ENCODE results near the gene MICU1.
"Not testable (repeated sequence)": the region's sequence is repeated elsewhere in the genome, so short reads cannot be mapped to it uniquely, and the experiment has no call there.

Gene MICU1

DNA sequence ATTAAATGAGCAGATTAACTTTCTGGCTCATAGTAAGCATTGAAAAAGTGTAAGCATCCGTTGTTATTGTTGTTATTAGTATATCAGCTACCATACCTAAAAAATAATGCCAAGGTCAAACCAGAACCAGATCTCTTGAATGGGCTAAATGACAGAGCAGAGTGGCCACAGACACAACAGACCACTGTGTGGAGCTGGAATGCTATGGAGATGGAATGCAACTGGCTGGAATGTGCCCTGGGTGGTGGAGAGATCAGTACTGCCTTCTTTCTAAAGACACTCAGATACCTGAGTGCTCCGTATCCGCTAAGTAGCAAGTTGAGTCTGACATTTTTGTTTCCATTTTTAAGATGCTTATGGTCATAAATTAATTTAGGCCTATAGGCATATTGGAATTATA lies 250.7 kb downstream of the MICU1 start:
- DNase-seq: no peak

DNA sequence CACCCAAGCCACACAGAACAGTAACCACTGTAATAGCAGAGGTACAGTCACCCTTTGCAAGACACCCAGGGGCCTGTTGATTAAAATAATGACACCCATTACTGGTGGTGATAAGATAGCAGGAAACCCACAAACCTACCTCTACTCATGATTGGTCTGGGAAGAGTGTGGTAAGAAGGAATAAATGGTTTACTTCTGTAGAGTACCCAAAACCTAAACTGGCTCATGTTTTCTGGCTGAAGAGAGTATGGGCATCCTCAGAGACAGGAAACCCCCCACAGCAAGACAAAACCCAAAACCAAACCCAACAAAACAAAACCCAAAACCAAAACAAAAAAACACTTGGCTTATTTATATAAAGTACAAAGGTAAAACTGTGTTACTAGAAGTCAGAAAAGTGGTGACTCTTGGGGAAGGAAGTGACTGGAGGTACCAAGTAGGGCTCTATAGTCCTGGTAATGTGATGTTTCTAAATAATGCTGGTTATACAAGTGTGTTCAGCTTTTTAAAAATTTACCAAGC lies 255.6 kb downstream of the MICU1 start:
- no peak for DNase-seq

DNA sequence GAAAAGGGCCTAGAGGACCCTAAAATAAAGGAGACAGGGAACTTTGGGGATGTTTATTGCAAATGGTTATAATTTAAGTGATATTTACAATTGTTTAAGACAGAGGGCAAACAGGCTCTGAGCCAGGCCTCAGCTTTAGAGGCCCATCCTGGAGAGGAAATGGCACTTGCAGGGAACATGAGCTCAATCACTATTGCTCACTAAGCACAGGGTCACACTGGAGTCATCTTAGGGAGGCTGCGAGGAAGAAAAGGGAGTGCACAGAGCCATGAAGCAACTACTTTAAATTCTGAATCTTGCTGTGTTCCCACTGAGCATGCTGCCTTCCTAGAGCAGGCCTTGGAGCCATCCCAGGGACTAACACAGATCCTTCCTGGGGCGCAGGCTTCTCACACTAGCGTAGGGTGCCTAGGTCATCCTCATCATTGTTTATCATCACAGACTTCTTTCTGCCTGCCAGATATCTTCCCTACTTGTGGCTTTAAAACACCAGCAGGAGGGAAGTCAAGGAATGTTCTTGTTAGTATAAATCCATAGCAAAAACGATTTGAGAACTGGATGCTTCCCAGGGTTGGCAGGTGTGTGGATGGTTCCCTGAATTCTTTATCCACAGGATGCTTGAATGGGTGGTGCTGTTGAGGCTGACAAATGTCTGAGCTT lies 258.4 kb downstream of the MICU1 start:
- DNase-seq: no peak

- DNase-seq: no peak
Measured at GRCh38 chr10:72365106-72365895, 260.6 kb downstream of the MICU1 start.

- peak; percentile 92 for DNase-seq
Measured at GRCh38 chr10:72364239-72364777, 261.6 kb downstream of the MICU1 start.

DNA sequence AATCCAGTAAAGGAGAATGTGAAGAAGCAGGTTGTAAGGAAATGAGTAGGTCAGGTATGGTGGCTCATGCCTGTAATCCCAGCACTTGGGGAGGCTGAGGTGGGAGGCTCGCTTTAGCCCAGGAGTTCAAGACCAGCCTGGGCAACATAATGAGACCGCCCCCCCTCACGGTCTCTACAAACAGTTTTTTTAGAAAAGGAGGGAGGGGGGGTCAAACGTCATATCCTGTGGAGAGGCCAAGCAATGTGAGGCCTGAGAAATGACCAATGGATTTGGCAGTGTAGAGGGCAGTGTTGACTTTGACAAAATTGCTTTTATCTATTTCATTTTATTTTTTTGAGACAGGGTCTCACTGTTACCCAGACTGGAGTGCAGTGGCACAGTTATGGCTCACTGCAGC lies 268.9 kb downstream of the MICU1 start:
- DNase-seq: no peak

DNA sequence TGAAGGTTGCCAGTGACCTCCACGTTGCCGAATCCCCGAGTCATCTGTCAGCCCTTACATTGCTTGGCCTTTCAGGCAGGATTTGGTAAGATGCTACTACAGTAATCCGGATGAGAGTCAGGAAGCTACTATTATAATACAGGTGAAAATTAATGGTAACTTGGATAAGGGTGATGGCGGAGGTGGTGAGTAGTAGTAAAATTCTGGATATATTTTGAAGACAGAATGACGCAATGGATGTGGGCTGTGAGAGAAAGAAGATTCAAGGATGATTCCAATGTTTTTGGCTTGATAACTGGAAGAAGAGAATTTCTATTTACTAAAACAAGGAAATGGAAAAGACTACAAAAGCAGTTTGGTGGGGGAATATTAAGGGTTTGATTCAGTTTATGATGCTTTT lies 269.8 kb downstream of the MICU1 start:
- DNase-seq: no peak

DNA sequence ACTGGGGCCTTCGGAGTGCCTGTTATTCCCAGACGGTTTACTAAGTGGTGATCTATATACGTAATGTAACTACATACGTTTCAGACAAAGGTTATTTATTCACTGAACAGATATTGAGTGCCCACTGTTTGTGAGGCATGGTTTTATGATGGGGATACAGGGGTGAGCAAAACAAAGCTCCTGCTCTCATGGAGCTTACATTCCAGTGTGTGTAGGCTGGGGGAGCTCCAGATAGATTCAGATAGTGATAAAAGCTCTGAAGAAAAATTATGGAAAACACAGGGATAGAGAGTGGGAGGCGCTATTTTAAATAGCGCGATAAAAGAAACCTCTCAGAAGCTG lies 270.7 kb downstream of the MICU1 start:
- DNase-seq: no peak

GRCh38 chr10:72354356-72355213 lies 271.3 kb downstream of the MICU1 start, which contains the start of gene DNAJB12:
Gene DNAJB12, minus strand, starts transcription at chr10:72354919. Its CDS starts 22 bp downstream, at chr10:72354897.
- peak; percentile 86 for DNase-seq

- DNase-seq: no peak
Measured at GRCh38 chr10:72353965-72354355, 271.9 kb downstream of the MICU1 start.

GRCh38 chr10:72353028-72353964 lies 272.6 kb downstream of the MICU1 start:
- DNase-seq: peak; percentile 23

DNA sequence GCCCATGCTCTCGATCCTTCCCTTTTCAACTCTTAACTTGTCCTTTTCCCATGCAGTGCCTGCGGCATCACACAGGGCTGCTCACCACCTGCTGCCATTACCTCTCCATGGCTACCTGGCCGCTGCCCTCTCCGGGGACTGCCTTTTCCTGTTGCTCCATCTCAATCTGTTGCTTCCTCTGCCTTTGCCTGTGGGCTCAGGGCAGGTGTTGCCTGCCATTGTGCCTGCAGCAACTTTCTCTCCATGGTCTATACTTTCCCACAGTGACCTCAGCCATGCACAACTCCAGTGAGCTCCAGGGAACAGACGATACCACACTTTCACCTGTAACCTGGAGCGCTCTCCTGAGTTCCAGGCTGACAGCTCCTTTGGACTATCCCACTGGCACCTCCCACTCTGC lies 274.4 kb downstream of the MICU1 start:
- no peak for DNase-seq

DNA sequence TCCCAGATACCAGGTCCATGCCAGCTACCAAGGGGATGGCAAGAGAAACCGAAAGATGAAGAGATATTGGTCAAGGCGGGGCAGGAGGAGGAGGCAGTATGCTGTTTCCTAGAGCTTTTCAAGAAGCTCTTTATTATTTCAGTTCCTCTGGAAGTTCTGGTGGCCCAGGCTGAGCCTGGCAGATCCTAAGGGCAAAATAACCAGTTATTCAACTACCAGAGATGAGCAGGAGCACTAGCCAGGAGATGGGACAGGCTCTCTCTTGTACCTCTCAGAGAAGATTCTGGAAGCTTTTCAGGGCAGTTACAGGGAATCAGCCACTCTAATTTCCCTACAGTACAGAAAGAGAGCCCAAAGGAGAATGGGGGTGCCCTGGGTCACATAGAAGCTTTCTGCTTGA lies 276.4 kb downstream of the MICU1 start:
- no peak for DNase-seq

DNA sequence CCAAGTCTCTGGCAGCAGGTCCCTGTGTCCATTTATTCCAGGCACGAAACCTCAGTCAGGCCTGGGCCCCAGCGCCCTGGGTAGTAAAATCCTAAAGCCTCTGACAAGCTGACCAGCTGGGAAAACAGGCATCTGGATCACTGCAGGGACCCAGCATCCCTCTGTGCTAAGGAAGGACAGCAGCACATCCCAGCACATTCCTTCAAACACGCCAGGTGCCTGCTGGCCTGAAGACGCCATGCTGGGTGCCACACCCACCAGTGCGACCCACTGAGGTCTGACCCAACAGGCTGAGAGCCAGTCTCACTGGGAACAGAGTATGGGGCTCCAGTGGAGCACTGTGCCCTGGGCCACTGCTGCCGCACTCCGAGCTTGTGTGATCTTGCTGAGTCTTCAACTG lies 277.6 kb downstream of the MICU1 start:
- no peak for DNase-seq

DNA sequence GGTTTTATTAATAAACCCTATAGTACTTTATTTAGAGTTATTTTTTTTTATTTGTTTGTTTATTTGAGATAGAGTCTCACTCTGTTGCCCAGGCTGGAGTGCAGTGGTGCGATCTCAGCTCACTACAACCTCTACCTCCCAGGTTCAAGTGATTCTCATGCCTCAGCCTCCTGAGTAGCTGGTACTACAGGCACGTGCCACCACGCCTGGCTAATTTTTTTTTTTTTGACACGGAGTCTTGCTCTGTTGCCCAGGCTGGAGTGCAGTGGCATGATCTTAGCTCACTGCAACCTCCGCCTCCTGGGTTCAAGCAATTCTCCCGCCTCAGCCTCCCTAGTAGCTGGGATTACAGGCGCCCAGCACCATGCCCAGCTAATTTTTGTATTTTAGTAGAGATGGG lies 279.8 kb downstream of the MICU1 start:
- not testable (repeated sequence) for DNase-seq

DNA sequence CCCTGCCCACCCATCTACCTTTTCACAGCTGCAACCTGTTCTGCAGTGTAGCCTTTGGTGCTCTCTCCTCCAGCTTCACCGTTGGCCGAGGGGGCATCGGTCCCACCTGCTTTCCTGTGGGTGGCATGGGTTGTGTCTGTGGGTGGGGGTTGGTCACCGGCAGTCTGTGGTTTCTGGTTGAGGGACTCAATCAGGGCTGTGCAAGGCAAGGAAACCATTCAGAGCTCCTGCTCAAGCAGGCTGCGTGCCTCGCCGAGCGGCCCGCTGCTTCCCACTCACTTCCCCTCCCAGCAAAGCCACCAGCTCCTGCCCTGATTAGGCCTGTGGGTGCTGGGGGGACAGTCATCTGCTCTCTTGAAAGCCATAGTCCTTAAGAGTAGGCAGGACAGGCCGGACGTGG lies 280.9 kb downstream of the MICU1 start:
- no peak for DNase-seq

- DNase-seq: no peak
Measured at GRCh38 chr10:72342911-72343310, 283.0 kb downstream of the MICU1 start.

DNA sequence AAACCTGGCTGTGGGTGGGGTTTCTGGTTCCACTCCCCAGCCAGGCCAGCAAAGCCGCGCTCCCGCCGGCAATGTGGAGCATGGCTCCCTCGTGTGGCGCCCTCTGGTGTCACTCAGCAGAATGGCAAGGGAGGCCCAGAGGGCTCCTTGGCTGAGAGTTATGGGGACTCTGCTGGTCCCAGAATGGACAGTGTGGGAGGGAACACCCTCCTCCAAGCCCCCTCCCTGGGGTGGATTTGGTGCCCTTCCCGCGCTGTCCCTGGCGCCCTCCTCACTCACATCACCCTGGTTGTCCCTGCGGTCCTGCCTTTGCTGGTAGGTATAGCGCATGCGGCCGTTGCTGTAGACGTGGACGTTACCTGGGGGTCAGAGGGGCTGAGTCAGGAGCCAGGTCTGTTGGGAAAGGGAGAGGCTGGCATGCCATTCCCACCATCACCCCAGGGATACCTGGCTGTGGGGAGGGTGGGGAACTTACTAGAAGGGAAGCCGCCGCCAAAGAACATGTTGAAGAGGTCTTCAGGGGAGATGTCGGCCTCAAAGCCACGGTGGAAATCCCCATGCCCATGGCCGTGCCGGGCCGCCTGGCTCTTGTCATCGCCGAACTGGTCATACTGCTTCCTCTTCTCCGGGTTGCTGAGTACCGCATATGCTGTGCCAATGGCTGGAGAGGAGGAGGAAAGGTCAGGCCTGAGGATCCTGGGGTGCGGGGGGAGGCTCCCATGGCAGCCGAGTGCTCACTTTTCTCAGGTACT lies 285.2 kb downstream of the MICU1 start:
- DNase-seq: no peak

- DNase-seq: no peak
Measured at GRCh38 chr10:72338180-72338579, 287.7 kb downstream of the MICU1 start.

GRCh38 chr10:72337722-72338121 lies 288.2 kb downstream of the MICU1 start:
- no peak for DNase-seq

GRCh38 chr10:72337039-72337629 lies 288.7 kb downstream of the MICU1 start:
- no peak for DNase-seq

All from NCI-H2171 (cell line).